NCI-H226 (cell line): Measurements from ENCODE around the gene NETO2.
"Not testable (repeated sequence)": the region's sequence is repeated elsewhere in the genome, so short reads cannot be mapped to it uniquely, and the experiment has no call there.

Source experiments
- DNase-seq: peaks from one replicate; pipeline ENCODE4 v3.0.0-alpha.2; 2015

Gene NETO2

GRCh38 chr16:47134550-47134949 lies 9.2 kb downstream of the NETO2 start:
- no peak for DNase-seq

DNA sequence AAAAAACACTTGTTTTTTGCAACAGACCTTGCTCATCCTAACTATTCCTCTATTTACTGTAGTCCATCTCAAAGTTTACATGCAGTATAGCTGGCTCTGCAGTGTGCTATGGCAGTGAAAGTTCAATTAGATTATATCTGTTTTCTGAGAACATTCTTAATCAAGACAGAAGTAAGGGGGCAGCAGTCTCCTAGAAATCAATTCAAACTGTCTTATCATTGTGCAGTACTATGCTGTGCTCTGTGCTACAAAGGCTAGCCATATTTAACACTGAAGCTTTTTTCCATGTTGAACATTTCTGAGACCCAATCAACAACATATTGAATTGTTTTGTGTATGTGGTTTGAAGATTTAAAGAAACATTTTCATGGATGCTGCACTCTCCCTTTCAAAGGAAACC lies 11.4 kb downstream of the NETO2 start:
- no peak for DNase-seq

- DNase-seq, result no peak
These were observed 13.8 kb downstream of the NETO2 start for GRCh38 chr16:47129755-47130435.

DNA sequence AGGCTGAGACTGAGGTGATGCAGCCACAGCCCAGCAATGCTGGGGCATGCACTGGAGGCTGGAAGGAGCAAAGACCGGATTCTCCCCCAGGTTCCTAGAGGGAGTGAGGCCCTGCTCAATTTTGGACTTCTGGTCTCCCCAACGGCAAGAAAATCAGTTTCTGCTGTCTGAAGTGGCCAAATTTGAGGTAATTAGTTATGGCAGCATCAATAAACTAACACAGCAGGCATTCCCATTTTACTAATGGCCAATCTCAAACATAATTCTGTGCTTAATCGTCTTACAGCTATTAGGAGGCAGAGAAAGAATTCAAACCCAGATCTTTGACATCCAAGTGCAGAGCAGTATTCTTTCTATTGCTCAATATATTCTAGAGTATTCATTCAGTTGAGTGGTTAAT lies 16.2 kb downstream of the NETO2 start:
- no peak for DNase-seq

DNA sequence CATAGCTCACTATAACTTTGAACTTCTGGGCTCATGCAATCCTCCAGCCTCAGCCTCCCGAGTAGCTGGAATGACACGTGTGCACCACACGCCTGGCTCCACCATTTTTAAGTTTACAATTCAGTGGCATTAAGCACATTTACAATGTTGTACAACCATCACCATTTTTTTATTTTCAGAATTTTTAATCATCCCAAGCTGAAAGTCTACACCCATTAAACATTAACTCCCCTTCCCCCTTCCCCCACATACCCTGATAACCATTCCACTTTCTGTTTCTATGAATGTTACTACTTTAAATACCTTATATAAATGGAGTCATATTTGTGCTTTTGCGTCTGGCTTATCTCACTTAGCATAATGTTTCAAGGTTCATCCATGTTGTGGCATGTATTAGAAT lies 18.0 kb downstream of the NETO2 start:
- DNase-seq, result no peak

DNA sequence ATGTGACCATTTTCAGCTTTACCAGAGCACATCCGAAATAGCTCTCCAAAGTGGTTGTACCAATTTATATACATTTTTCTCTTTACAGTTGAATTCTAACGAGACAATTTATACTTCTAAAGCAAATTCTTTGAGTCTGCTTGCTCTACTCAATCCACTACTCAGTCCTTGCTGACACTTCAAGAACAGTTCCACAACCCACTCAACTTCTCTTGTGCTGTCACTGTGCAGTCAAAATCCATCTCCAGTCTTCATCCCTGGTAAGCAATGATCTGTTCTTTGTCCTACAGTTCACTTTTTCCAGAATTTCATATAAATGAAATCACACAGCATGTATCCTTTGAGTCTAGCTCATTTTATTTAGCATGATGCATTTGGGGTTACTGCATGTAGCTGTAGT lies 30.6 kb downstream of the NETO2 start:
- DNase-seq, result no peak

DNA sequence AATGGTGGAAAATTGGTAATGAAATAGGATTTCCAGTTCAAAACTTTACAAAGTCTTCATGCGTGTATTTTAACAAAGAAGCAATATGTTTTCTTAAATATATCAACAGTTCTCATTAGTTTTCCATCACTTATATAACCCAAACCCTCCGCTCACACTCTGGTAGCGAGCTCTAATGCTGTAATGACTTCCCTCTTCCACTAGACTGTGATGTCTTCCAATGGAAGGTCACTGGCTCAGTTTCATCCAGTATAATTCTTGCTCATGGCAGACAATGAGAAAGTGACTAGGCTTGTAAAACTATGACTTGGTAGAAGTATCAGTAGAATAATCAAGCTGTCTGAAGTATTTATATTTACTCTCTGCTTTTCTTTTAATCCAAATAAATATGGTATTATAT lies 32.8 kb downstream of the NETO2 start:
- DNase-seq, result no peak

DNA sequence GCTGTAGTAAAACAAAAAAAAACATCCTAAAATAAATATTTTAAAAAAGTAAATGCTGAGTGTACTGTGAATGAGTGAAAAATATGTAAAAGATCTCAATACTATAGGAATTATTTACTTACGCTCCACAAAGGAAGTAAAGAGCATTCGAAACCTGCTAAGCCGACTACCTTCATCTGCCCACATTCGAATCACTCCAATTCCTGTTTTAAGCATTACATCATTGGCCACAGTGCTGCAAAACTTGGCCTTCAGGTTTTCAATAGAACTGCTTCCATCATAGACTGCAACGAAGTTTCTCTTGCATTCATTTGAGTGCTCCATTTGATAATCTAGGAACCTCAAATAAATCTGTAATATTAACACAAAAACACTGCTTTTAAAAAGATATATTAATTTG lies 34.4 kb downstream of the NETO2 start:
- no peak for DNase-seq

- DNase-seq, result not testable (repeated sequence)
These were observed 40.8 kb downstream of the NETO2 start for GRCh38 chr16:47102921-47103320.

GRCh38 chr16:47097154-47097553 lies 46.6 kb downstream of the NETO2 start:
- not testable (repeated sequence) for DNase-seq

DNA sequence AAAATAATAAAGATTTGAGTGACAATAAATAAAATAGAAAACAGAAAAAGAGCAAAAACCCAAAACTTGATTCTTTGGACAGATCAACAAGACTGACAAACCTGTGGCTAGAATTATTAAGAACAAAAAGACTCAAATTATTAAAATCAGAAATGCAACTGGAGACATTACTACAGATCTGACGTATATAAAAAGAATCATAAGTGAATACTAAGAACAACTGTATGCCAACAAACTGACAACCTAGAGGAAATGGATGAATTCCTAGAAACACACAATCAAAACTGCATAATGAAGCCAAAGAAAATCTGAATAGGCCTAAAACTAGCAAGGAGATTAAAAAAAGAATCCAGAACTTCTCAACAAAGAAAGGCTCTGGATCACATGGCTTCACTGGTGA lies 47.4 kb downstream of the NETO2 start:
- no peak for DNase-seq

DNA sequence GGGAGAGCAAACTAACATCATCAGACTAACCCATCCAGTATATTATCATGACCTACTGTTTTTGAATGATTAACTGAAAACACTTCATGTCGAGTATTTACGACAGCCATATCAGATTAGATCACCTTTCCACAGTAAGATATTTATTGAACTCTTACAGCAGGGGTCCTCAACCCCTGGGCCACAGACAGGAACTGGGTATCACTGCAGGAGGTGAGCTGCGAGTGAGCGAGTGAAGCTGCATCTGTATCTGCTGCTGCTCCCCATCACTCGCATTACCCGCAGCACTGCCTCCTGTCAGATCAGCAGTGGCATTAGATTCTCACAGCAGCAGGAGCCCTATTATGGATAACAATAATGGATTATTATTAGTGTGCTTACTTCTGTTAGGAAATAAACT lies 59.5 kb downstream of the NETO2 start:
- DNase-seq, result no peak

GRCh38 chr16:47082099-47082865 lies 61.5 kb downstream of the NETO2 start:
- DNase-seq, result no peak

DNA sequence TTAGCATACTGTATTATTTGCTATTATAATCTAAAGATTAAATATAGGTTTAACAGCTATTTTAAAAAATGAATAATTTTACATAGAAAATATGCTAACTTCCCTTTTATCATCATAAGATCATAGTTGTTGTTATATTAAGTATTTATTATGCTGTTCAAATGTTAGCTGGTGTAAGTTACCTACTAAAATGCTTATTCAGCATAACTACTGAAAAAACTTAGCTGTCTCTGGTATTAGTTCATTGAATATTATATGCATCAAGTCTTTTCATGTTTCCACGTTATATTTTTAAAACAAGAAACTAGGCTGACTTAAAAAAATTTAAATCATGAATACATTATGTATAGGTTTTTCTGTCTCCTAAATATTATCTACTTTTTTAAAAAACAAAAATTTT lies 62.6 kb downstream of the NETO2 start:
- DNase-seq, result no peak

DNA sequence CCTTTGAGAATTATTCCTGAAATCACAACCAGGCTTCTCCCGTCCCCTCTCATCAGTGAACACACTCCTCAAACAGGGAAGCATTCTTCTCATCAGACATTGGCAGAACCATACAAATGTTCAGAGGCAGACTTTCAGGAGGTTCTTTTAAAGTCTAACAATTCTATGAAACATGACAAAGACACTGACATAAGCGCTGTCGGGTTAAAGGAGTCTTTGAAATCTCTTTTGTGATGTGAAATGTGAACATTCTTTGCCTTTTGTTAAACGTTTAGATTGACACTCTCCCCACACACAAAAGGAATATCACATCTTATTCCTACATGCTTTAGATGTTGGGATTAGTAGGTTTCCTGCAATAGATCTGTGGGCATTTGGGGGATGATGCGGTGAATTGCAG lies 63.9 kb downstream of the NETO2 start:
- DNase-seq, result no peak

- DNase-seq, result no peak
These were observed 70.3 kb downstream of the NETO2 start for GRCh38 chr16:47073223-47074155.

GRCh38 chr16:47072158-47072557 lies 71.6 kb downstream of the NETO2 start:
- no peak for DNase-seq

GRCh38 chr16:47069841-47070584 lies 73.7 kb downstream of the NETO2 start:
- no peak for DNase-seq

DNA sequence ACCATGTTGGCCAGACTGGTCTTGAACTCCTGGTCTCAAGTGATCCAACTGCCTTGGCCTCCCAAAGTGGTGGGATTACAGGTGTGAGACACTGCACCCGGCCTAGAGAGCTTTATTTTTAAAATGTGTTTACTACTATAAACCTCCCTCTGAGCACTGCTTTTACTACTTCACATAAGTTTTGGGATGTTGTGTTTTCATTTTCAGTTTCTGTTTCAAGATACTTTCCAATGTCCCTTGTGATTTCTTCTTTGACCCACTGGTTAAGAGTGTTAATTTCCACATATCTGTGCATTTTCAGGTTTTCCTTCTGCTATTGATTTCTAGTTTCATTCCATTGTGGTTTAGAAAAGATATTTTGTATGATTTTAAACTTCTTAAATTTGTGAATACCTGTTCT lies 74.4 kb downstream of the NETO2 start:
- no peak for DNase-seq

GRCh38 chr16:47067203-47067602 lies 76.5 kb downstream of the NETO2 start:
- no peak for DNase-seq

- DNase-seq, result no peak
These were observed 77.7 kb downstream of the NETO2 start for GRCh38 chr16:47065766-47066688.

- DNase-seq, result no peak
These were observed 79.0 kb downstream of the NETO2 start for GRCh38 chr16:47064775-47065174.
